ENCODE measurements around the gene SDCBP2. TPM values are rescaled to one million over a fixed set of nuclear protein-coding genes. Genes with fewer than 3 reads are reported as not detected.

Gene SDCBP2
- total and polyA plus RNA-seq, 2 experiments from 2014 or later: 3.2 to 5.3 TPM

GRCh38 chr20:1374246-1374645, 45.3 kb upstream of the SDCBP2 start:
- DNase-seq (ENCODE audit: low spot score) (no peak), ATAC-seq (no peak; the same call in 2 of the 3 replicates)
- Histone ChIP-seq H3K4me2 (no peak overlapping the region), H3F3A (replicated peaks; ENCODE audit: low read depth) (no peaks in the 10 kb centered on the region), H3K4me3 (no peak overlapping the region), H3K36me3 (ENCODE audit: insufficient read depth) (peaks cover 10% of the 10 kb centered on the region), H3K9me2 (ENCODE audit: insufficient read depth) (no peaks in the 10 kb centered on the region), H3K79me2 (replicated peaks; ENCODE audit: insufficient read depth) (peaks cover 64% of the 10 kb centered on the region), H3K27me3 (ENCODE audit: insufficient read depth) (no peaks in the 10 kb centered on the region), H3K4me1 (ENCODE audit: insufficient read depth) (peaks cover 14% of the 10 kb centered on the region; the same call in 1 of the 2 replicates), H2AFZ (no peak overlapping the region), H3K27ac (ENCODE audit: low read depth) (no peak overlapping the region), H4K20me1 (replicated peaks; ENCODE audit: insufficient read depth) (peaks cover 75% of the 10 kb centered on the region)
- no peaks in the 10 kb centered on the region for H3K27me3 Mint-ChIP-seq (ENCODE audit: insufficient read depth, low read depth, poor library complexity)
- no peak overlapping the region for H3K27ac Mint-ChIP-seq
- H3K36me3 Mint-ChIP-seq (ENCODE audit: low read depth): peaks cover 27% of the 10 kb centered on the region
- peaks cover 38% of the 10 kb centered on the region for H3K4me1 Mint-ChIP-seq
- no peaks in the 10 kb centered on the region for H3K9me3 Mint-ChIP-seq
- no peak overlapping the region for H3K4me3 Mint-ChIP-seq
- TF ChIP-seq ETS1 (IDR thresholded peaks at IDR 0.05) (no peak), CTCF (conservative IDR thresholded peaks at IDR 0.05; ENCODE audit: low read depth in 2 of 2) (0 out of 4 replicates have a peak, but pooled peaks of 1 of the 2 experiments have one; percentile 1), ZNF114 (CRISPR knock-in tag; IDR thresholded peaks at IDR 0.05) (no peak)

- Histone ChIP-seq H4K20me1 (replicated peaks; ENCODE audit: insufficient read depth) (peaks cover 72% of the 10 kb centered on the region), H3K4me3 (no peak overlapping the region), H2AFZ (no peak overlapping the region), H3K4me1 (ENCODE audit: insufficient read depth) (peaks cover 14% of the 10 kb centered on the region; the same call in 1 of the 2 replicates), H3K27me3 (ENCODE audit: insufficient read depth) (no peaks in the 10 kb centered on the region), H3K79me2 (replicated peaks; ENCODE audit: insufficient read depth) (peaks cover 57% of the 10 kb centered on the region), H3K27ac (ENCODE audit: low read depth) (no peak overlapping the region), H3F3A (replicated peaks; ENCODE audit: low read depth) (no peaks in the 10 kb centered on the region), H3K36me3 (ENCODE audit: insufficient read depth) (peaks cover 10% of the 10 kb centered on the region), H3K4me2 (no peak overlapping the region), H3K9me2 (ENCODE audit: insufficient read depth) (no peaks in the 10 kb centered on the region)
- Mint-ChIP-seq H3K27me3 (ENCODE audit: insufficient read depth, low read depth, poor library complexity) (no peaks in the 10 kb centered on the region), H3K27ac (no peak overlapping the region), H3K4me1 (peaks cover 32% of the 10 kb centered on the region), H3K9me3 (no peaks in the 10 kb centered on the region), H3K36me3 (ENCODE audit: low read depth) (peaks cover 33% of the 10 kb centered on the region), H3K4me3 (no peak overlapping the region)
- no peak for ATAC-seq
- DNase-seq (ENCODE audit: low spot score): no peak
- no peak for TF ChIP-seq ZNF331 (CRISPR knock-in tag; IDR thresholded peaks at IDR 0.05; ENCODE audit: low read depth)
- no peak for TF ChIP-seq JUNB (IDR thresholded peaks at IDR 0.05; ENCODE audit: unreplicated experiment)
- TF ChIP-seq REST (IDR thresholded peaks at IDR 0.05; ENCODE audit: unreplicated experiment): no peak
- no peak for TF ChIP-seq EZH2 (IDR thresholded peaks at IDR 0.05; ENCODE audit: low read depth, unreplicated experiment)
- TF ChIP-seq NANOG (IDR thresholded peaks at IDR 0.05; ENCODE audit: borderline replicate concordance): no peak
- TF ChIP-seq CREB1 (CRISPR knock-in tag; IDR thresholded peaks at IDR 0.05; ENCODE audit: low read depth): no peak
- TF ChIP-seq STAT1 (IDR thresholded peaks at IDR 0.05; ENCODE audit: unreplicated experiment): no peak
- TF ChIP-seq ETS1 (IDR thresholded peaks at IDR 0.05): no peak
- TF ChIP-seq POLR2AphosphoS5 (IDR thresholded peaks at IDR 0.05; ENCODE audit: low read depth): no peak
- TF ChIP-seq CTCF (conservative IDR thresholded peaks at IDR 0.05; ENCODE audit: low read depth in 2 of 2): no peak
These were observed 44.7 kb upstream of the SDCBP2 start for GRCh38 chr20:1373614-1374013.

Data from GM23338 (cell line).